LNCaP clone FGC (cell line): ENCODE results near the gene PLD5.

Experiments used
- DNase-seq: peaks from one replicate; pipeline ENCODE4 v3.0.0-alpha.2; 2011; ENCODE audit warnings: low read depth
- H3K4me3 ChIP-seq: 2 replicates; pipeline ENCODE4 v1.5.1; 2011; ENCODE audit warnings: mild to moderate bottlenecking, low read depth, low read length, control low read depth
- CTCF ChIP-seq: IDR thresholded peaks from 2 replicates; pipeline ENCODE4 v1.5.1; 2012; ENCODE audit warnings: mild to moderate bottlenecking; ENCODE audit not compliant: control insufficient read depth, insufficient read depth; ENCODE audit errors: extremely low read depth

Gene PLD5

GRCh38 chr1:242456726-242457269, 67.7 kb downstream of the PLD5 start:
- no peak overlapping the region for H3K4me3 ChIP-seq
- DNase-seq = no peak
- TF ChIP-seq CTCF = no peak

- no peak for TF ChIP-seq CTCF
- no peak for DNase-seq
- no peak overlapping the region for H3K4me3 ChIP-seq
These were observed 69.5 kb downstream of the PLD5 start for GRCh38 chr1:242455052-242455361.

GRCh38 chr1:242454262-242455051, 70.0 kb downstream of the PLD5 start:
- no peak overlapping the region for H3K4me3 ChIP-seq
- no peak for DNase-seq
- TF ChIP-seq CTCF = peak; percentile 83

GRCh38 chr1:242452573-242452972, 71.9 kb downstream of the PLD5 start:
- no peak overlapping the region for H3K4me3 ChIP-seq
- no peak for TF ChIP-seq CTCF
- no peak for DNase-seq

- DNase-seq = no peak
- no peak overlapping the region for H3K4me3 ChIP-seq
- TF ChIP-seq CTCF = no peak
These were observed 74.8 kb downstream of the PLD5 start for GRCh38 chr1:242449661-242450060.

GRCh38 chr1:242448910-242449645, 75.4 kb downstream of the PLD5 start:
- no peak for DNase-seq
- no peak overlapping the region for H3K4me3 ChIP-seq
- no peak for TF ChIP-seq CTCF
